Smooth muscle cell (in vitro differentiated cells): ENCODE data around the gene SLC2A9. TPM values are rescaled to one million over a fixed set of nuclear protein-coding genes. Genes with fewer than 3 reads are reported as not detected.

Experiments
- DNase-seq: peaks from one replicate; lab custom pipeline; 2025; ENCODE audit not compliant: unreplicated experiment; lab: John Stamatoyannopoulos, UW
- H2AFZ ChIP-seq: fragments of 200-600 bp; sonication (generic); 2 replicates; pipeline ENCODE4 v1.6.0; 2016; ENCODE audit warnings: antibody characterized with exemption, low read depth, mild to moderate bottlenecking
- H3F3A ChIP-seq: fragments of 200-600 bp; sonication (generic); 2 replicates; pipeline ENCODE4 v1.6.0; 2017; ENCODE audit warnings: antibody characterized with exemption, low read depth
- H3K27ac ChIP-seq: fragments of 200-600 bp; sonication (generic); 2 replicates; pipeline ENCODE4 v1.5.1; 2016; ENCODE audit warnings: low read depth, mild to moderate bottlenecking
- H3K27me3 ChIP-seq: fragments of 200-600 bp; sonication (generic); 2 replicates; pipeline ENCODE4 v1.6.1; 2016; ENCODE audit warnings: low read depth, mild to moderate bottlenecking
- H3K36me3 ChIP-seq: fragments of 200-600 bp; sonication (generic); 2 replicates; pipeline ENCODE4 v1.5.1; 2016; ENCODE audit warnings: low read depth
- H3K4me1 ChIP-seq: fragments of 200-600 bp; sonication (generic); 2 replicates; pipeline ENCODE4 v1.5.1; 2016; ENCODE audit warnings: low read depth
- H3K4me2 ChIP-seq: fragments of 200-600 bp; sonication (generic); 2 replicates; pipeline ENCODE4 v1.6.0; 2016; ENCODE audit warnings: mild to moderate bottlenecking
- H3K4me3 ChIP-seq: fragments of 200-600 bp; sonication (generic); 2 replicates; pipeline ENCODE4 v1.5.1; 2016; ENCODE audit warnings: mild to moderate bottlenecking
- H3K79me2 ChIP-seq: fragments of 200-600 bp; sonication (generic); 2 replicates; pipeline ENCODE4 v1.6.0; 2016; ENCODE audit warnings: low read depth, mild to moderate bottlenecking
- H3K9ac ChIP-seq: fragments of 200-600 bp; sonication (generic); 2 replicates; pipeline ENCODE4 v1.6.0; 2016; ENCODE audit warnings: low read depth
- H3K9me3 ChIP-seq: fragments of 200-600 bp; sonication (generic); replicated peaks from 2 replicates; pipeline ENCODE4 v1.5.1; 2016; ENCODE audit warnings: low read depth
- H4K20me1 ChIP-seq: fragments of 200-600 bp; sonication (generic); 2 replicates; pipeline ENCODE4 v1.6.0; 2016; ENCODE audit warnings: low read depth
- CTCF ChIP-seq: fragments of 200-600 bp; sonication (generic); IDR thresholded peaks from 2 replicates; pipeline ENCODE4 v1.5.1; 2017; ENCODE audit warnings: borderline replicate concordance, mild to moderate bottlenecking, antibody characterized with exemption; ENCODE audit not compliant: insufficient read depth, poor library complexity, severe bottlenecking
- WGBS: methylation state at CpG from one replicate; pipeline ENCODE4 v1.1.7; 2016; ENCODE audit warnings: low lambda C conversion rate; 5-methylcytosine and 5-hydroxymethylcytosine counted together
- polyA plus RNA-seq: library from polyadenylated mRNA; unstranded; fragments of >200 nt; fragmentation: Nextera tagmentation; extraction: Ambion mirVana; gene quantifications from 2 replicates; pipeline ENCODE4 v1.2.1, GENCODE V29; 2016
- total RNA-seq: library from RNA; depleted of rRNA; stranded (reverse); fragments of >200 nt; gene quantifications from 2 replicates; pipeline ENCODE4 v1.2.3, GENCODE V29; 2014

Gene SLC2A9
- total and polyA plus RNA-seq, 2 experiments from 2014 or later: 1.3 to 2.2 TPM

DNA sequence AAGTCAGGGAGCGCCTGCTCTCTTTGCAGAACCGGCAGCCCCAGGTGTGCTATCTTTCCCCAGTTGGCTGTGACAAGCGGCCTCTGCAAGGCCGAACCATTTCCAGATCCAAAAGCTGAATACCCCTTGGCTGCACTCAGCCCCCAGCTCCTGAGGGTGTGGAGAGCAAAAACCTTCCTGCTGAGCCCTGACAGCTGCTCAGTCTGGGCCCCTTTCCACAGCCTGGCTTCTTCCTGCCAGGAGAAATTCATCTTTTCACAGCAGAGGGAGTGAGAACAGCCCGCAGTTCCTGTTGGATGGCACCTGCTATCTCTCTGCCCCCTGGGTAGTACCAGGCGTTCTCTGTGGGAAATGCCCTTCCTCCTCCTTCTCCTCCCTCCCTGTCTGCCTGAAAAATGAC is 161.5 kb downstream of the SLC2A9 start:
- no peaks in the 10 kb centered on the region for H3K36me3 ChIP-seq
- 87% methylated on average over 6 of the region's 6 CpGs for WGBS
- DNase-seq: no peak

DNA sequence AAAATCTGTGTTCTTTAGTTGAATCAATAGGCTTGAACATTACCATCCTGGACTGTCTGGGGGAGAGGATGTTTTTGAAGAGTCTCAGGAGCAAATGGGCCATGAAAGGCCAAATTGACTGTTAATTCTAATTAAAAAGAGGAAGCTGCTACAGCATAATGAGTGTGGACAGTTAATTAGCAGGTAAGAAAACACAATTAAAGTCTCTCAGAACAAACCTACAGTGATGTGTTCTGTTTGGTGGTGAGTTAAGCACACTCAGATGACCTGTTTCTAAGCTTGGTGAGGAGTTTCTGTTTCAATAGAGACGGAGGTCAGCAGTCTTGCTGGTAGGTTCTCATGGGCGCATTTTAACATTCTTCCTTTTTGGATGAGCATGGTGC is 171.8 kb downstream of the SLC2A9 start:
- no peak overlapping the region for H3K9ac ChIP-seq
- H3K4me3 ChIP-seq: no peak overlapping the region
- no peaks in the 10 kb centered on the region for H3K9me3 ChIP-seq
- DNase-seq: no peak
- H3K27me3 ChIP-seq: no peaks in the 10 kb centered on the region
- no peaks in the 10 kb centered on the region for H3K4me1 ChIP-seq
- H3K36me3 ChIP-seq: no peaks in the 10 kb centered on the region
- no peaks in the 10 kb centered on the region for H3K79me2 ChIP-seq
- no peak overlapping the region for H3K27ac ChIP-seq
- no peak overlapping the region for H3K4me2 ChIP-seq
- no peaks in the 10 kb centered on the region for H3F3A ChIP-seq
- 96% methylated on average over 2 of the region's 2 CpGs for WGBS
- no peak overlapping the region for H2AFZ ChIP-seq
- H4K20me1 ChIP-seq: no peaks in the 10 kb centered on the region
- TF ChIP-seq CTCF: no peak

More for the DNA sequence above, 161.5 kb downstream of the SLC2A9 start:
- Histone ChIP-seq H3K4me3 (no peak overlapping the region), H3K27ac (no peak overlapping the region), H2AFZ (no peak overlapping the region), H3K4me2 (no peak overlapping the region), H3K27me3 (peaks cover 4% of the 10 kb centered on the region), H3K79me2 (no peaks in the 10 kb centered on the region), H3K4me1 (no peaks in the 10 kb centered on the region), H3F3A (no peaks in the 10 kb centered on the region), H3K9ac (no peak overlapping the region), H4K20me1 (no peaks in the 10 kb centered on the region), H3K9me3 (no peaks in the 10 kb centered on the region)
- no peak for TF ChIP-seq CTCF

GRCh38 chr4:9847968-9848748 is 173.1 kb downstream of the SLC2A9 start:
- Histone ChIP-seq H3F3A (no peaks in the 10 kb centered on the region), H3K27ac (no peak overlapping the region), H3K9ac (no peak overlapping the region), H3K9me3 (no peaks in the 10 kb centered on the region), H3K27me3 (no peaks in the 10 kb centered on the region), H3K4me1 (no peaks in the 10 kb centered on the region), H3K4me3 (no peak overlapping the region), H2AFZ (no peak overlapping the region), H4K20me1 (no peaks in the 10 kb centered on the region), H3K4me2 (no peak overlapping the region), H3K36me3 (no peaks in the 10 kb centered on the region), H3K79me2 (no peaks in the 10 kb centered on the region)
- DNase-seq: no peak
- WGBS: 89% methylated on average over 5 of the region's 5 CpGs
- TF ChIP-seq CTCF: no peak

GRCh38 chr4:9845791-9846493 is 175.4 kb downstream of the SLC2A9 start:
- Histone ChIP-seq H3K27ac (no peak overlapping the region), H3K4me3 (no peak overlapping the region), H3F3A (no peaks in the 10 kb centered on the region), H2AFZ (no peak overlapping the region), H4K20me1 (no peaks in the 10 kb centered on the region), H3K9ac (no peak overlapping the region), H3K9me3 (no peaks in the 10 kb centered on the region), H3K4me2 (no peak overlapping the region), H3K79me2 (no peaks in the 10 kb centered on the region), H3K27me3 (no peaks in the 10 kb centered on the region), H3K36me3 (no peaks in the 10 kb centered on the region), H3K4me1 (no peaks in the 10 kb centered on the region)
- no peak for TF ChIP-seq CTCF
- 87% methylated on average over 9 of the region's 9 CpGs for WGBS
- DNase-seq: no peak
